Heart left ventricle (tissue), 13 donors: ENCODE measurements around the gene USP32.

ENCODE experiments used
- CTCF ChIP-seq, 12 donors: fragments of 200-600 bp; sonication (generic) in 4 of 12; IDR thresholded peaks; one replicate each; pipeline versions ENCODE4 v1.5.0 to v1.8.0; 2018 to 2022; ENCODE audit warnings: antibody characterized with exemption in 12 of 12, mild to moderate bottlenecking in 5 of 12
- POLR2A ChIP-seq, 2 donors: fragments of 450-650 bp; IDR thresholded peaks; one replicate each; pipeline ENCODE4 v1.6.1; 2017; ENCODE audit warnings: antibody characterized with exemption in 2 of 2, mild to moderate bottlenecking in 2 of 2, moderate library complexity in 2 of 2
- donor health status: ischemic (EF 13 %, LVEDD 7.1; RV severe dilation, severe dysfunction).
- donor health status: DM: no; HTN: yes; CAD: no.
- donor health status: DM: no; HTN: no; CAD: no.
- donor health status: ischemic (EF 25% LVEDD 6.9; RV normal size, moderate dysfunction).
- donor health status: ischemic (EF 25% LVEDD 5.7; RV mildly dilated, moderate dysfunction).
- donor health status: ischemic (EF 35%, LVEDD 5.7; RV mildly dilated, moderate dysfunction).
- donor health status: nonischemic (EF 11% LVEDD 7.7; RV severe dilation, severe dysfunction).
- donor health status: DM: yes; HTN: yes; CAD: no.
- donor health status: PGD.
- donor health status: ischemic (EF 29% LVEDD 5.4; RV normal size, mild dysfunction).
- donor health status: nonischemic (EF 23%, LVEDD 6.1; RV moderate dilation, normal function).

- TF ChIP-seq CTCF (IDR thresholded peaks at IDR 0.05), result no peak
- no peak for TF ChIP-seq POLR2A (IDR thresholded peaks at IDR 0.05)
Measured at GRCh38 chr17:60145006-60145935, 246.7 kb downstream of the USP32 start.
